ENCODE data around the gene WNT2B.

Gene WNT2B

GRCh38 chr1:112529301-112529700 is 20.5 kb downstream of the WNT2B start:
- no peak for DNase-seq

- no peak for DNase-seq
Measured at GRCh38 chr1:112530832-112531231, 22.1 kb downstream of the WNT2B start.

- DNase-seq: no peak
Measured at GRCh38 chr1:112532064-112532463, 23.3 kb downstream of the WNT2B start.

- DNase-seq: no peak
Measured at GRCh38 chr1:112533029-112533428, 24.3 kb downstream of the WNT2B start.

GRCh38 chr1:112536561-112536960 is 27.8 kb downstream of the WNT2B start:
- DNase-seq: no peak

- DNase-seq: no peak
Measured at GRCh38 chr1:112537456-112537855, 28.7 kb downstream of the WNT2B start.

- no peak for DNase-seq
Measured at GRCh38 chr1:112538883-112539282, 30.1 kb downstream of the WNT2B start.

- DNase-seq: no peak
Measured at GRCh38 chr1:112540226-112540794, 31.5 kb downstream of the WNT2B start.

- DNase-seq: no peak
Measured at GRCh38 chr1:112541299-112541698, 32.5 kb downstream of the WNT2B start.

- DNase-seq: no peak
Measured at GRCh38 chr1:112542206-112542973, 33.6 kb downstream of the WNT2B start.

- no peak for DNase-seq
Measured at GRCh38 chr1:112544011-112544688, 35.4 kb downstream of the WNT2B start.

- DNase-seq: no peak
Measured at GRCh38 chr1:112544751-112545150, 36.0 kb downstream of the WNT2B start.

GRCh38 chr1:112546076-112546475 is 37.3 kb downstream of the WNT2B start:
- no peak for DNase-seq

GRCh38 chr1:112548547-112548946 is 39.8 kb downstream of the WNT2B start:
- no peak for DNase-seq

- DNase-seq: no peak
Measured at GRCh38 chr1:112549590-112549989, 40.8 kb downstream of the WNT2B start.

- DNase-seq: no peak
Measured at GRCh38 chr1:112554411-112554810, 45.6 kb downstream of the WNT2B start.

GRCh38 chr1:112557385-112557784 is 48.6 kb downstream of the WNT2B start:
- no peak for DNase-seq

- no peak for DNase-seq
Measured at GRCh38 chr1:112558634-112559033, 49.9 kb downstream of the WNT2B start.

GRCh38 chr1:112563341-112563740 is 54.6 kb downstream of the WNT2B start:
- DNase-seq: no peak

GRCh38 chr1:112564081-112564480 is 55.3 kb downstream of the WNT2B start:
- no peak for DNase-seq

GRCh38 chr1:112565800-112566199 is 57.0 kb downstream of the WNT2B start:
- DNase-seq: no peak

- DNase-seq: no peak
Measured at GRCh38 chr1:112575154-112575804, 66.5 kb downstream of the WNT2B start.

GRCh38 chr1:112576240-112576639 is 67.5 kb downstream of the WNT2B start:
- DNase-seq: no peak

Measured in RPMI8226 (cell line).